NCI-H345 treated with DMSO at 0.1 percent for 48 hours (cell line): ENCODE results near the gene SRSF8.
"Not testable (repeated sequence)": the region's sequence is repeated elsewhere in the genome, so short reads cannot be mapped to it uniquely, and the experiment has no call there.

ENCODE experiments used
- DNase-seq: peaks from one replicate; lab custom pipeline; 2025; ENCODE audit not compliant: unreplicated experiment; lab: John Stamatoyannopoulos, UW

Gene SRSF8

DNA sequence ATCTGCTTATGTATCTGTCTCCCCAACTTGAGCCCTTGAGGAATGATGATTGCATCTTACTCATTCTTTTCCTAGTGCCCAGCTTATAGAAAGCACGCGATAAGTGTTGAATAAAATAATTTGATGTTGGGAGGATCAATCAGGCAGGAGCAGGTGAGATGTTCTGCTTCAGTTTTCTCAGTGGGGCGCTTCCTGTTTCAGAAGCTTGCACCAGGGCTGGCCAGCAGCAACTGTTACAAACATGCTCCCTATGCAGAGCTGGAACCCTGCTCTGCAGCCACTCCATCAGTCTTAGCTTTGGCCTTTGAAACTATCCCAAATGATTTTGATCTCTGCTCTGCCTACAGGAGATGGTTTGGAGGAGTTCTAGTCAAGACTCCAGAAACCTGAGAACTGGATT, 26.8 kb downstream of the SRSF8 start:
- no peak for DNase-seq

DNA sequence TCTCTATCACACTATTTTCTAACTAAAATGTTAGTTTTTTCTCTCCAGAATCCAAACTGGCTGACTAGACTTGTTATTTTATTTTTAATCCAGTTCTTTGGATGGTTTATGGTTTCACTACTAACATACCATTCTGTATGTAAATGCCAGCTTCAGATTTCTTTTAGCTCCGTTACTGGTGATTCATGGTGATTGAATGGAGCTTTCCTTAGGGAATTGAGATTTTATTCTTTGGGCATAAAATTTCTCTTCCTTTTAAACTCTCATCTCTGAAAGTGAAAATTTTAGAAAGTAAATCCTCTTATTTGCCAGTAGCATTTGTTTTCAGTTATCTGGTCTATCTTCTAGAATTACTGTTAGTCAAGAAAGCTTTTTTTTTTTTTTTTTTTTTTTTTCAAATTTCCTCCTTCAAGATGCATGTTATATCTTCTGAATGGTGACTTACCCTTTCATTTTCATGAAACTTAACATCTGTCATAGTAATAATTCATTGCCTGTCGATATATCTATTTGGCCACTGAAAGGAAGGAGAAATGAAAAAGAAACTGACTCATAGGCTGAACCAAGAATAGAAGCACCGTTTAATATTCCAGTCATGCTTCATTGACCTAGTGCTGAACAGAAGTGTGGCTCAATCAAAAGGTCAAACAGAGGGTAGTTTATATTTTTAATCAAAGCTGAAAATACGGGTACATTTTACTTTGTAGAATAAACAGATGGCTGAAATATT, 29.3 kb downstream of the SRSF8 start:
- no peak for DNase-seq

DNA sequence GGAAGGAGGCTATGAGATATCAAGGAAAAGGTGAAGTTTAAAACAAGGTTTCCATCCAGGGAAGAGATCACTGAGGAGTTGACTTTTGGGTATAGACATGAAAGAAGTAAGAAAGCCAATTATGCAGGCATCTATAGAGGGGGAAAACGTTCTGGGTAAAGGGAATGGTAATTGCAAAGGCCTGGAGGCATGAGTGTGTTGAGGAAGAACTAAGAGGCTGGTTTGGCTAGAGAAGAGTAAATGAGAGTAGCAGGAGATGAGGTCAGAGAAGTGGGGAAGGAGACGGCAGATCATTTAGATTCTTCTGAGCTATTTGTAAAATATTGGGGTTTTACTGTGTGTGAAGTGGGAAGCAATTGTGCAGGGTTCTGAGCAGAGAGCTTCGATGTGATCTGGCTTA, 30.5 kb downstream of the SRSF8 start:
- no peak for DNase-seq

DNA sequence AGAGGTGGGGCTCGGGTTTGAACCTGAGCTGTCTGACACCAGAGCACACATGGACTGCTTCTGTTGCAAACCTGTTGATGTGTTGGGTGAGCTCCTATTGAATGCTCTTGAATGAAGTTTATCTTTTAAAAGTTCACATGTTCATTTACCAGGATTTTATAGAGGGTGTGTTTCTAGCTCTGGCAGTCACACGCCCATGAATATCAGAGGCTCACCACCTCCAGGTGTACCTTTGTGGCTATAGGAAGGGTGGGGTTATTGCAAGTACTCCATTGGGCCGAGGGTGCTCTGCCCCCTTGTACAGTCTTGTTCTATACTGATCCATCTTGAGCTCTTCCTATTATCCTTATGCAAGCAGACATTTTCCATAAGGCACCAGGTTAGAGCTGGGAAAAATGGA, 32.1 kb downstream of the SRSF8 start:
- no peak for DNase-seq

DNA sequence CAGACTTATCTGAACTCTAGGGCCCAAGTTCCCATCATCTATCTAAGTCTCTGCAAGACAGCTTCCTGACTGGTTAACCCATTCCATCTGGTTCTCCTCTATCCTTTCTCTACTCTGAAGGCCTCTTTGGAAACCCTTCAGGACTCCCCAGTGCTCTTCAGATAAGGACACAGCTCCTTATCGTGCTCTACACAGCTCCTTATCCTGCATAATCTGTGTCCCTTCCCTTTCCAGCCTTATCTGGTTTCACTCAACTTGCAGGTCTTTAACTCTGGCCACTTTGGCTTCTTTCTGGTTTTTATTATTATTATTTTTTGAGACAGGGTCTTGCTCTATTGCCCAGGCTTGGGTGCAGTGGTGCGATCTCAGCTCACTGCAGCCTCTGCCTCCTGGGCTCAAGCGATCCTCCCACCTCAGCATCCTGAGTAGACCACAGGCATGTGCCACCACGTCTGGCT, 33.5 kb downstream of the SRSF8 start:
- no peak for DNase-seq

DNA sequence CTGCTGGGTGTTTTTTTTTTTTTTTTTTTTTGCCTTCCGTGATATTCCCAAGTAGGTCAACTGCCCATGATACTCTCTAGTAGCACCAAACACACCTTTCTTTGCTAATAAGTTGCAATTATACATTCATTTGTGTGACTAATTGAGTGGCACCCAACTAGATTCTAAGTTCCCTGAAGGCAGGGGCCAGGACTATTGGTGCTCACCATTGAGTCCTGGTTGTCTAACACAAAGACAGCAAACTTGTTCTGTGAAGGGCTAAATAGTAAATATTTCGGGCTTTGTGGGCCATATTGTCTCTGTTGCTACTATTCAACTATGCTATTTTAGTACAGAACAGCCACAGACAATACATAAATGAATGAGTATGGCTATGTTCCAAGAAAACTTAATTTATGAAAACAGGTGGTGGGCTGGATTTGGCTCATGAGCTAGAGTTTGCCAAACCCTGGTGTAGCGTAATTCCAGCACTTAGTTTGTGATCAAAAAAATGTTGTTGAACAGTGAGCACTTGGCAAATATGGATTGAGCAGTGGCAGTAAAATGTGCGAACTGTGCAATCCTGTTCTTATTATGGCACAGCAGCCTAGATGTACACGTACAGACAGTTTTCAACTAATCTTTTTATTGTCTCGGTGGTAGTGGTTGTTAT, 34.3 kb downstream of the SRSF8 start:
- no peak for DNase-seq

DNA sequence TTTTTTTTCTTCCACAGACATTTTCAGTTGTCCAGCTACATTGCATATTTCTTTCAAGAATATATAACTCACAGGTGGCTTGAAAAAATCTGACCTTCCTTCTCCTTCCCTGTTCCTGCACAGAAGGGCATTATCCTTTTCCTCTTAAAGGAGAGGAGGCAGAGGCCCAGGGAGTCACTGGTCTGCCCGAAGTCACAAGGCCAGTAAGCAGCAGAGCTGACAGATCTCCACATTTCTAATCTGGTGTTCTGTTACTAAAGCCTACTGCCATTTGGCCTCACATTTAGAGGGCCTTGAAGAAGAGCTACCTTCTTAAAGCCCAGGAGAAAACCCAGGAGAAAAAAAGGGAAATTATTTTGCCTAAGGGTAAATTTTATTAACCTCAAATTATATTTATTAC, 35.2 kb downstream of the SRSF8 start:
- no peak for DNase-seq

DNA sequence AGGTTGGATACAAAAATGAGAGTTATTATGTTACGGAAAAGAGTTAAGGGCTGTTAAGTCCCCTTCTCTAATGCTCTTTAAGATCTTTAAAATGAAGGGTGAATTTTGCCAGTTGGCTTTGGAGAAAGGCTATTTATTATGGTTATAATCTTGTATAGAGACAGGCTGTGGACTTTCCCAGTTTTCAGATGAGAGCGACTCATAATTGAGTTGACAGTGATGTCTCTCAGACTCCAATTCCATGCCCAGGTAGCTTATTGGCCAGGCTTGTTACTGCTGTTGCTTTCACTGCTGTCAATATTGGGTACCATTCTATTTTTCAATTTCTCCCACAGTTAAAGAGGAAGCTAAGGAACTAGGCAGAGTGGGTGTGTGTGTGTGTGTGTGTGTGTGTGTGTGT, 36.0 kb downstream of the SRSF8 start:
- no peak for DNase-seq

DNA sequence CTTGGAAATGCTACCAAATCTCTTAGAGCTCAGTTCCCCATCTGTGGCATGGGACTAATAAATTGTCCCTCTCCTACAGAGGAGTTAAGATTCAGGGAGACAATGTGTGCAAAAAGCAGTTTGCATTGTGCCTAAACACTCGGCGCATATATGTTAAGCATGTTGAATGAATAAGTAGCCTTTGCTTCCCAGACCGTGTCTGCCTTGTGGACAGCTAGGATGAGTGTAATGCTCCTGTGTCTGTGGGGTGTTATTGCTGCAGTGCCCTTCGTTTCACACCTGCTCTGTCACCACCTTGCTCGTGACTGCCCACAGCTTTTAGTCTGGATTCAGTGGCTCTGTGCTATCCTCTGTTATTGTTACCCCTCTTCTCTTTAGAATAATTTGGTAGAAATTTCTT, 37.0 kb downstream of the SRSF8 start:
- DNase-seq: no peak

DNA sequence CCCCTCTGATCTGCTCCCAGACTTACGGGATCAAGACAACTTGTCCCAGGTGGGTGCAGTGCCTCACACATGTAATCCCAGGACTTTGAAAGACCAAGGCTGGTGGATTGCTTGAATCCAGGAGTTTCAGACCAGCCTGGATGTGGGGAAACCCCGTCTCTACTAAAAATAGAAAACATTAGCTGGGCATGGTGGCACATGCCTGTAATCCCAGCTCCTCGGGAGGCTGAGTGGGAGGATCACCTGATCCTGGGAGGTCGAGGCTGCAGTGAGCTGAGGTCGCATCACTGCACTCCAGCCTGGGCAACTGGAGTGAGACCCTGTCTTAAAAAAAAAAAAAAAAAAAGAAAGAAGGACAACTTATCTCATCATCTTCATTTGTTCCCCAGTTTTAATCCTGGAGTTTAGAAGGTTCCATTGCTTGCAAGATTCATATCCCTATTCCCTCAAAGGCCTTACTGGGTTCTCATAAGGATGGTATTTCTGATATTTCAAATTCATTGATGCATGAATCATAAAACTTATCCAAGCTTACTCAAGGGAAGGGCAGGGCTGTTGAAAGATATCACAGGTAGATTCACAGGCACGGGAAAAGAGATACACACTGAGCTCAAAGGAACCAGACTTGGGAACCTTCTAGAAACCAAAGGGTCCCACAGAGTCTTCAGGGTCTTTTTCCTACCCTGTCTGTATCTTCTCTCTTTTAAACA, 37.6 kb downstream of the SRSF8 start:
- DNase-seq: no peak

DNA sequence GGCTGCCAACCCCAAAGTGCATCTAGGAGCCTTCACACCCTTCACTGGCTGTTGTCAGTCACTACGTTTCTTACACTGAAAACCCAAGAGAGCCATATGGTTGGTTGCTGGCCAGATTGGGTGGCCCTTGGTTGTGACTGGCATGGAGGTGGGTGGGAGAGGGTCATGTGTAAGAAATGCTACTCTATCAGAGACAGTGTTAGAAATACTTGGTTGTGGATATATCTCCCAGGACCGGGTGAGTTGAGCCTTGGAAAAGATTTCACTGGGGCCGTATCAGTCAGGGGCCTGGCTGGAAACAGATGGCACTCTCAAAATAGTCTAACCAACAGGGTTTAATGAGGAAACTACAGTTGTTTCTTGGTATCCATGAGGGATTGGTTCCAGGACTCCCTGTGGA, 38.1 kb downstream of the SRSF8 start:
- no peak for DNase-seq

DNA sequence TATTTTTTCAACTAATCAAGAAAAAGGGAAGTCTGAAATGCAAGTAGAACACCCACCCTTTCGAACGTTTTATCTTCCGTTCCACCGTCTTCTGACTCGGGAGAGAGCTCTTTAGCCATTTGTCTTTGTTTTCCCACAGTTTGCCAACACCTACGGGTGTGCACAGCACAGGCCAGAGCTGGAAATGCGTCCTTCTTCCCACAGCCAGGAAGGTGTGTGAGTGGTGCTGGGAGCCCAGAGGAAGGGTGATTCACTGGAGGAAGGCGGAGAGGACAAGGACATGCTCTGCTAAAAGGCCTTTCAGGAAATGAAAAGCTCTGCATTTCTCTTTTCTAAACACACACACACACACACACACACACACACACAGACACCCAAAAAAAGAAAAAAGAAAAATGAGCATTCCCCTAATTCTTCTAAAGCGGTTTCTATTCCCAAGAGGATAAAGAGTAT, 41.5 kb downstream of the SRSF8 start:
- DNase-seq: no peak

DNA sequence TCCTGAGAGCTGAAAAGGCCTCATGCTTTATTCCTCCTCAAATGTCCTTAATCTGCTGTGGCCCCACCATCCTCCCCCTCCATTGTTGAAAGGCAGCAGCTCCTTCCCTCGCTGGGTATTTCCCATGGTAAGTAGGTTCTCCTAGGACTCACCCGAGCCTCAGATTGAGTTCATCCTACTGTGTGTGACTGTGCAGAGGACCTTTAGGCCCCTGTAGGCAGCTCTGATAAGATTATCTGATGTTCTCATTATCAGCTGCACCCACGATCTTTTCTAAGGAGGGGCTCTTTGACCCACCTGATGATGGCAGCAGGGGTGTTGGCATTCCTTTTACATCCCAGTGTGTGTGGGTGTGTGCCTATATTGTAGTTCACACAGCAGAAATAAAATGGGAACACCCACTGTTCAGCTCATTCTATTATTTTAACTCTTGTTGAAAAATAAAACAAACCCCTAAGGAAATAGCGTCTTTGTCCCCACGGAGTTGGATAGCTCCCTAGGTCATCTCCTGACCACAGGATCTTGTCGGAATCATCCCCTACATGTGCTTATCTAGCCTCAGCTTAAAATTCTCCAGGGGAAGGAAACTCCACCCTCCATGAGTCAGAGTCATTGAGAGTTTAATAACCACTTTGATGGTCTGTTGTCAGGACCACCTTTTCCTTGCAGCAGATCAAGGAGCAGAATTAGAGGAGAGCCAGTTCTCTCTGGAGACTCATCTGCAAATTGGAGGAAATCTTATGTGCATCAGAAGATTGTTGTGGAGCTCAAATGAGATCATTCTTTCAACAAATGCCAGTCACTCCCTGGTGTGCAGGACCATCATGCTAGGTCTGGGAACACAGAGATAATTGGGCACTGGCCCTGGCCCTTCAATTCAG, 42.2 kb downstream of the SRSF8 start:
- no peak for DNase-seq

DNA sequence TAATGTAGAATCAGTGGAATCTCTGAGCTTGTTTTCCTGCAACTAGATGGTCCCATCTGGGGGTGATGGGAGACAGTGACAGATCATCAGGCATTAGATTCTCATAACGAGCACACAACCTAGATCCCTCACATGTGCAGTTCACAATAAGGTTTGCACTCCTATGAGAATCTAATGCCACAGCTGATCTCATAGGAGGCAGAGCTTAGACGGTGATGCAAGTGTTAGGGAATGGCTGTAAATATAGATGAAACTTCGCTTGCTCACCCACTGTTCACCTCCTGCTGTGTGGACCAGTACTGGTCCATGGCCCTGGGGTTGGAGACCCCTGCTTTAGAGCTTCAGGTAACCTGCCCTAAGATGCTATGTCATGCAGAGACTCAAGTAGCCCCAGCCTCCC, 44.8 kb downstream of the SRSF8 start:
- not testable (repeated sequence) for DNase-seq

DNA sequence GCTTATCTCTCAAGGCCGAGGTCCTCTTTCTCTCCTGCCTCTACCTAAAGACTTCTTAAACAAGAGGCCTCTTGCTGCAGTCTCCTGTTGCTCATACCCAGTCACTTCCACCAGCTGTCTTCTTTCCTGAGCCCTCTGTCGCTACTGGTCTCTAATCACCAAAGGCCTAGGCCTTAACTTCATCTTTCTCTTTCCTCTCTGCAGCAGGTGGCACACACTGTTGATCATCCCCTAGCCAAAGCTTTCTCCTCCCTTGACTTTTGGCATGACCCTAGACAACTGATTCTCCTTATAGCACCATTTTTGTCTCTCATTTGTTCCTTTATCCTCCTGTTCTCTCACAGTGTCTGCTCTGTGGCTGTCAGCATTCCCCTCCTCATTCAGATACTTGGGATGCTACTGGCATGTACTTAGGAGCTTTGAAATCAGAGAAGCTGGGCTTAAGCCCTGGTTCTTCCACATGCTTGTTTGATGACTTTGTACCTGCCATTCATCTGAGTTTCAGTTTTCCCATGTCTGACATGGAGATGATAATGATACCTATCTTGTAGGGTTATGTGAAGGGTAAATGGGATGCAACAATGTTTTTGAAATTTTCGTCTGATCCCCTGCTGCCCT, 45.3 kb downstream of the SRSF8 start:
- DNase-seq: no peak

DNA sequence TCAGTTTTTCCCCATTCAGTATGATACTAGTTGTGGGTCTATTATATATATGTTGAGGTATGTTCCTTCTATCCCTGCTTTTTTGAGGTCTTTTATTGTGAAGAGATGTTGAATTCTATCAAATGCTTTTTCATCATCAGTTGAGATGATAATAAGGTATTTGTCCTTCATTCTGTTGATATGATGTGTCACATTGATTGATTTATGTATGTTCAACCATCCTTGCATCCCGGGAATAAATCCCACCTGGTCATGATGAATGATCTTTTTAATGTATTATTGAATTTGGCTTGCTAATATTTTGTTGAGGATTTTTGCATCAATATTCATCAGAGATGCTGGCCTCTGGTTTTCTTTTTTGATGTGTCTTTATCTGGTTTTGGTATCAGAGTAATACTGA, 48.9 kb downstream of the SRSF8 start:
- no peak for DNase-seq

DNA sequence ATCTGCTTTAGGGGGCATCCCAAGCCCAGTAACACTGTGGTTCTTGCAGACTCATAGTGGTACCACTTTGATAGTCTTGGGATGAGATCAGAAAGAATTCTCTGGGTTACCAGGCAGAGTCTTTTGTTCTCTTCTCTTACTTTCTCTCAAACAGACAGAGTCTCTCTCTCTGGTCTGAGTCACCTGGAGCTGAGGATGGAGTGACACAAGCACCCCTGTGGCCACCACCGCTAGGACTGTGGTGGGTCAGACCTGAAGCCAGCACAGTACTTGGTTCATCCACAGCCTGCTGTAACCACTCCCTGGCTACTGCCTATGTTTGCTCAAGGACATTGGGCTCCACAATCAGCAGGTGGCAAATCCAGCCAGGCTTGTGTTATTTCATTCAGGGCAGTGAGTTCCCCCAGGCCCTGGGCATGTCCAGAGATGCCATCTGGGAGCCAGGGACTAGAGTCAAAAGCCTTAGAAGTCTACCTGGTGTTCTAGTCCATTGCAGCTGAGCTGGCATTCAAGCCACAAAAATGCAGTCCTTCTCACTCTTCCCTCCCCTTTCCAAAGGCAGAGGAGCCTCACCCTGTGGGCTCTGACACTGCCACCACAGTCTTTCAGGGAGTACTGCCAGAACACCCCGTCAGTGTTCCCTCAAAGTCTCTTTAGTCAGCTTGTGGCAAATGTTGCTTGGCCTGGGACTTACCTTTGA, 52.8 kb downstream of the SRSF8 start:
- no peak for DNase-seq
